Measurements from ENCODE around the gene CGB8. TPM values are rescaled to one million over a fixed set of nuclear protein-coding genes. Genes with fewer than 3 reads are reported as not detected.

The CGB8 gene
- total and polyA plus RNA-seq, 10 of the 15 experiments (the other 5 are each of a cell fraction or from before 2014, with no cell fraction given) = not detected

- FAIRE-seq = no peak
- BruUV-seq (replicated peaks) = no TSS peak
- SMC1A ChIA-PET (ENCODE audit: uncharacterized antibody, unreplicated experiment) = no interaction called here
- Histone ChIP-seq H3K4me2 (ENCODE audit: control insufficient read depth, insufficient read depth) (no peak overlapping the region), H4K20me1 (ENCODE audit: control insufficient read depth, insufficient read depth) (no peaks in the 10 kb centered on the region), H3K27ac (ENCODE audit: control insufficient read depth, insufficient read depth) (no peak overlapping the region), H3K9me3 (replicated peaks; ENCODE audit: control insufficient read depth, insufficient read depth, low read length) (no peaks in the 10 kb centered on the region), H3K4me3 (no peak overlapping the region), H2AFZ (ENCODE audit: control insufficient read depth, low read depth, low read length) (no peak overlapping the region), H3K9ac (ENCODE audit: control insufficient read depth, insufficient read depth, low read length) (no peak overlapping the region), H3K27me3 (replicated peaks in 1 of 2; ENCODE audit: control insufficient read depth in 2 of 2, insufficient read depth in 2 of 2, low read length in 1 of 2) (no peaks in the 10 kb centered on the region), H3K4me1 (ENCODE audit: control insufficient read depth, insufficient read depth, low read length) (no peaks in the 10 kb centered on the region), H3K79me2 (ENCODE audit: control insufficient read depth, insufficient read depth, low read length) (no peaks in the 10 kb centered on the region), H3K36me3 (ENCODE audit: control insufficient read depth in 2 of 2, insufficient read depth in 2 of 2, low read length in 1 of 2) (peaks cover 17 to 24% of the 10 kb centered on the region in 2 experiments)
- in situ Hi-C loops (cut with MboI) (no loop called here), intact Hi-C loops (cut with micrococcal nuclease; ENCODE audit: unreplicated experiment) (no loop called here)
- POLR2A ChIA-PET = no interaction called here
- no peak for DNase-seq (ENCODE audit: low read depth, low spot score)
- ATAC-seq = no peak
- TF ChIP-seq ASH2L (IDR thresholded peaks at IDR 0.05; ENCODE audit: borderline replicate concordance, low read depth) = no peak
- no peak for TF ChIP-seq SMAD1 (IDR thresholded peaks at IDR 0.05; ENCODE audit: low read depth, partially characterized antibody)
- 96% methylated on average over 18 of the region's 18 CpGs for WGBS (ENCODE audit: insufficient coverage, insufficient replicate concordance, low lambda C conversion rate, missing lambda C conversion rate)
- RAD21 ChIA-PET (ENCODE audit: unreplicated experiment) = no interaction called here
- CTCF ChIA-PET = interaction anchor here (0.6 to 3.2 kb wide), 2 partner anchors 11 to 316 kb away, joined by 3 to 16 read pairs; no protein-coding TSS in a partner anchor
Measured at GRCh38 chr19:49009828-49010227, 39.1 kb downstream of the CGB8 start.

DNA sequence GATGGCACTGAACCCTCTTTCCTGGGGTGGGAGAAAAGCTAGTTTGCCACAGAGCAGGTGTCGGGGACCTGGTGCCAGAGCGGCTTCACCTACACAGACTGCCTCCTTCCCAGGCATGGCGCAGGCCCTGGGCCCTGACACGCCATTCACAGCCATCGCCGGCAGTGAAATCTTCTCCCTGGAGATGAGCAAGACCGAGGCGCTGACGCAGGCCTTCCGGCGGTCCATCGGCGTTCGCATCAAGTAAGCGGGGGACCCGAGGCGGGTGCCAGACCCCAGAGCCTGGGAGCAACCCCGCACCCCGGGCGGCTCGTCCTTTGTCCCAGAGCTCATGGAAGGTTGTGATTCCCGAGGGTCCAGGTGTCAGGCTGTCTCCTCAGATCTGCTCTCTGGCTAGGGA is 42.0 kb downstream of the CGB8 start:
- ATAC-seq (no peak), DNase-seq (ENCODE audit: low read depth, low spot score) (no peak), FAIRE-seq (no peak)
- in situ Hi-C loops (cut with MboI) (no loop called here), intact Hi-C loops (cut with micrococcal nuclease; ENCODE audit: unreplicated experiment) (no loop called here)
- Histone ChIP-seq H2AFZ (ENCODE audit: control insufficient read depth, low read depth, low read length) (no peak overlapping the region), H3K27me3 (replicated peaks in 1 of 2; ENCODE audit: control insufficient read depth in 2 of 2, insufficient read depth in 2 of 2, low read length in 1 of 2) (no peaks in the 10 kb centered on the region), H3K4me1 (ENCODE audit: control insufficient read depth, insufficient read depth, low read length) (no peaks in the 10 kb centered on the region), H3K4me2 (ENCODE audit: control insufficient read depth, insufficient read depth) (no peak overlapping the region), H3K4me3 (no peak overlapping the region), H3K79me2 (ENCODE audit: control insufficient read depth, insufficient read depth, low read length) (no peaks in the 10 kb centered on the region), H3K9ac (ENCODE audit: control insufficient read depth, insufficient read depth, low read length) (no peak overlapping the region), H4K20me1 (ENCODE audit: control insufficient read depth, insufficient read depth) (no peaks in the 10 kb centered on the region), H3K27ac (ENCODE audit: control insufficient read depth, insufficient read depth) (no peak overlapping the region), H3K36me3 (ENCODE audit: control insufficient read depth in 2 of 2, insufficient read depth in 2 of 2, low read length in 1 of 2) (peaks cover 21 to 28% of the 10 kb centered on the region in 2 experiments), H3K9me3 (replicated peaks; ENCODE audit: control insufficient read depth, insufficient read depth, low read length) (no peaks in the 10 kb centered on the region)
- CTCF ChIA-PET = interaction anchor here (3.2 kb wide), 1 partner anchor 8 kb away, joined by 16 read pairs; no protein-coding TSS in a partner anchor
- SMC1A ChIA-PET (ENCODE audit: uncharacterized antibody, unreplicated experiment) = no interaction called here
- 96% methylated on average over 22 of the region's 22 CpGs for WGBS (ENCODE audit: insufficient coverage, insufficient replicate concordance, low lambda C conversion rate, missing lambda C conversion rate)
- POLR2A ChIA-PET = interaction anchor here (1.0 kb wide), 1 partner anchor 13 kb away, joined by 3 read pairs; the partner anchor contains the start of genes GYS1 and RUVBL2
- no TSS peak for BruUV-seq (replicated peaks)
- RAD21 ChIA-PET (ENCODE audit: unreplicated experiment) = no interaction called here
- no peak for TF ChIP-seq IKZF2 (IDR thresholded peaks at IDR 0.05)
- no peak for TF ChIP-seq NFIC (IDR thresholded peaks at IDR 0.05; ENCODE audit: low read depth, low read length)
- TF ChIP-seq TCF3 (IDR thresholded peaks at IDR 0.05; ENCODE audit: borderline replicate concordance, insufficient read depth, low read depth, low read length) = peak; percentile 72; the same call in 1 of the 2 replicates
- no peak for TF ChIP-seq MEF2B (IDR thresholded peaks at IDR 0.05; ENCODE audit: partially characterized antibody, poor library complexity, severe bottlenecking)
- TF ChIP-seq SREBF2 (IDR thresholded peaks at IDR 0.05; ENCODE audit: low read length) = no peak
- no peak for TF ChIP-seq RAD21 (IDR thresholded peaks at IDR 0.05; ENCODE audit: insufficient read depth, low read depth, low read length)
- no peak for TF ChIP-seq E2F4 (IDR thresholded peaks at IDR 0.05; ENCODE audit: low read depth, low read length)
- no peak for TF ChIP-seq POLR2A (IDR thresholded peaks at IDR 0.05; ENCODE audit: low read depth, low read length)
- no peak for TF ChIP-seq ZBTB11 (CRISPR knock-in tag; IDR thresholded peaks at IDR 0.05)
- no peak for TF ChIP-seq ETV6 (conservative IDR thresholded peaks at IDR 0.05 in 1 of 2, IDR thresholded peaks at IDR 0.05 in 1 of 2; ENCODE audit: borderline replicate concordance in 1 of 2, low read depth in 1 of 2)

Measured in GM12878 (cell line).